Measurements from ENCODE around the gene SNX22.
A peak's percentile ranks its signal among the peaks of the same experiment; 100 is the strongest.
"Not testable (repeated sequence)": the region's sequence is repeated elsewhere in the genome, so short reads cannot be mapped to it uniquely, and the experiment has no call there.

The SNX22 gene

GRCh38 chr15:64151727-64152506 lies at the start of gene SNX22:
TSS of gene SNX22 (plus strand) at chr15:64151731. CDS start at chr15:64151776, 45 bp downstream.
- Mint-ChIP-seq H3K4me3 (peak within 1 kb of the TSS; percentile 67), H3K9me3 (no peaks in the 10 kb centered on the region), H3K27ac (peak within 1 kb of the TSS; percentile 45), H3K36me3 (ENCODE audit: low read depth) (peaks cover 25% of the 10 kb centered on the region), H3K27me3 (peaks cover 20% of the 10 kb centered on the region), H3K4me1 (ENCODE audit: low read depth) (peaks cover 28% of the 10 kb centered on the region)
- DNase-seq = peak; percentile 53

DNA sequence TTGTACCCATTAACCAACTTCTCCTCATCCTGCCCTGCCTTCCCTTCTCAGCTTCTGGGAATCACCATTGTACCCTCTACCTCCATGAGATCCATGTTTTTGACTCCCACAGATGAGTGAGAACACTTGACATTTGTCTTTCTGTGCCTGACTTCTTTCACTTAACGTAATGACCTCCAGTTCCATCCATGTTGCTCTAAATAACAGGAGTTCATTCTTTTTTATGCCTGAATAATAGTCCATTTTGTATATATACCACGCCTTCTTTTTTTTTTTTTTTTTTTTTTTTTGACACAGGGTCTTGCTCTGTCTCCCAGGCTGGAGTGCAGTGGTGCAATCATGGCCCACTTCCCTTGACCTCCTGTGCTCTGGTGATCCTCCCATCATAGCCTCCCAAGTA lies 49.0 kb upstream of the SNX22 start:
- Mint-ChIP-seq H3K27me3 (no peaks in the 10 kb centered on the region), H3K4me1 (ENCODE audit: low read depth) (peaks cover 69% of the 10 kb centered on the region), H3K27ac (peak overlapping the region; percentile 5), H3K4me3 (no peak overlapping the region), H3K9me3 (no peaks in the 10 kb centered on the region), H3K36me3 (ENCODE audit: low read depth) (peaks cover 33% of the 10 kb centered on the region)
- DNase-seq = no peak

DNA sequence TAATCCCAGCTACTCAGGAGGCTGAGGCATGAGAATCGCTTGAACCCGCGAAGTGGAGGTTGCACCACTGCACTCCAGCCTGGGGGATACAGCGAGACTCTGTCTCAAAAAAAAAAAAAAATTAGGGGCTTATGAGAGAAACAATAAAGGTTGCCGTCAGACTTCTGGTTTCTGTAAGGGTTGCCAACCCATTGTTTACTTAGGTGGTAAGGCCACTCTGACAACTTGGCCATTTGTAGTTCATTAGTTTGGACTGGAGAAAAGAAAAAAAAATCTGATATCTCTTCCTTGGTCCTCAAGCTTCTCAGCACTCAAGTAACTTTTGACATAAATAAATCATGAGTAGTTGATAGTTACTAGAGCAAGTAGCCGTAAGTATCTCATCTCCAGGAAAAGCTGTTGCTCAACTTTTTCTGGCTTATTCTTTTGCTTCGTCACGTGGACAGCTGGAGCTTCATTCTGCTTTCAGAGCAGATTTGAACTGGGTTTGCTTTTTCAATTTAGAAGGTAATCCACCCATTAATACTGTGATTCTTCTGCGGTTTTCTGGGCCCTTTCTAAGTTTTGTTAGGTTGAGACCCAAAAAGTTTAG lies 46.3 kb upstream of the SNX22 start:
- Mint-ChIP-seq H3K27me3 (no peaks in the 10 kb centered on the region), H3K27ac (no peak overlapping the region), H3K9me3 (no peaks in the 10 kb centered on the region), H3K4me3 (no peak overlapping the region), H3K36me3 (ENCODE audit: low read depth) (peaks cover 16% of the 10 kb centered on the region), H3K4me1 (ENCODE audit: low read depth) (peaks cover 60% of the 10 kb centered on the region)
- DNase-seq = no peak

DNA sequence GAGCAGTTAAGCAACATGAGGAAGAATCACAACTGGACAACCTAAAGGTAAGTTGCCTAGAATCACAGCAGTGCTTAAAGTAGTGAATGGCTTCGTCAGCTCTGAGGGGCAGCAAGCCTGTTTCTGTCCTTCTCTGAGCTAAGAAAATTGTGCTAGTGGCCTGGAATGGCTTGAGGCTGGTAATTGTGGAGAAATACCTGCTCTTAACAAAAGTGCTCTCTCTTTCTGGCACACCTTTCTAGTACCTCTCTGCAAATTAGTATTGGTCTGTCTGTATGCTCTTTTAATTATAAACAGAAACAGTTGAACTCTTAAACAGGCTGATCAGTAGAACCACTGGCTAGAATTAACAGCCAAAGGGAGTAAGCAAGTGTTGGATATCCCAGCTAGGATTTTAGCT lies 44.2 kb upstream of the SNX22 start:
- Mint-ChIP-seq H3K27me3 (no peaks in the 10 kb centered on the region), H3K36me3 (ENCODE audit: low read depth) (peaks cover 10% of the 10 kb centered on the region), H3K9me3 (no peaks in the 10 kb centered on the region), H3K27ac (no peak overlapping the region), H3K4me1 (ENCODE audit: low read depth) (peaks cover 68% of the 10 kb centered on the region), H3K4me3 (no peak overlapping the region)
- no peak for DNase-seq

DNA sequence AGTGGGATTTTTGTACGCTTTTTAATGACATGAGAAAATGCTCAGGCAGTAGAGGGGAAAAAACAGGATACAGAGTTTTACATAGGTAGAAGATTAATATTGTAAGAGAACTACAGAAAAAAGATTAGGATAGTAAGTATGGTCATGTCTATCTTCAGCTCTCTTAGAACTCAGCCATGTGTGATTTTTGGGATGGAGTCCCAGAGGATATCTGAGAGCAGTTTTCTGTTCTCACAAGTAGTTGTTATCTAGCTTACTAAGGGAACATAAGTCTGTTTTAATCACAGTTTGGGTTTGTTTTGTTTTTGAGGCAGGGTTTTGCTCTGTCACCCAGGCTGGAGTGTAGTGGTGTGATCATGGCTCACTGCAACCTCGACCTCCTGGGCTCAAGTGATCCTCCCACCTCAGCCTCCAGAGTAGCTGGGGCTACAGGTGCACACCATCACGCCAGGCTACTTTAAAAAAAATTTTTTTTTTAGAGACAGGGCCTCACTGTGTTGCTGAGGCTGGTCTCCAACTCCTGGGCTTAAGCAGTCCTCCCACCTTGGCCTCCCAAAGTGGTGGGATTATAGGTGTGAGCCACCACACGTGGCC lies 41.3 kb upstream of the SNX22 start:
- H3K9me3 Mint-ChIP-seq, H3K27me3 Mint-ChIP-seq, DNase-seq, H3K4me3 Mint-ChIP-seq: not testable (repeated sequence)
- Mint-ChIP-seq H3K4me1 (ENCODE audit: low read depth) (peaks cover 60% of the 10 kb centered on the region), H3K27ac (peak overlapping the region; percentile 73), H3K36me3 (ENCODE audit: low read depth) (peaks cover 34% of the 10 kb centered on the region)

GRCh38 chr15:64110950-64111678 lies 40.4 kb upstream of the SNX22 start:
- Mint-ChIP-seq H3K4me1 (ENCODE audit: low read depth) (peaks cover 55% of the 10 kb centered on the region), H3K27ac (peak overlapping the region; percentile 73), H3K9me3 (no peaks in the 10 kb centered on the region), H3K36me3 (ENCODE audit: low read depth) (peaks cover 43% of the 10 kb centered on the region), H3K27me3 (no peaks in the 10 kb centered on the region), H3K4me3 (no peak overlapping the region)
- DNase-seq = no peak

DNA sequence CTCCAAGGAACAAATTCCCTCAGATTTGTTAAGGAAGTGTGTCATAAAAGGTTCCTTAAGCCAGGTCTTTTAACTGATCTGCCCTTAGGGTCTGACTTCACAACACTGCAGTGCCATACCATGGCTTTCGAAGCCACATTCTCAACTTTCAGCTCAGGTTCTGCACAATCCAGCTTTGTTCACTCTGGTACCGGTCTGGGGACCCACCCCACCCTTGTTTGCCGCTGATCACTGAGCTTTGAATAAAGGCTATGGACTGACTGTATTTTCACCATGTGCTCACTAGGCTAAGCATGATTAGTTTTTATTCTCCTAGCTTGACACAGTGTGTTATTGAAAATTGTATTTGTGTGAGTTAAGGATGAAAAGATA lies 39.9 kb upstream of the SNX22 start:
- peaks cover 49% of the 10 kb centered on the region for H3K4me1 Mint-ChIP-seq (ENCODE audit: low read depth)
- no peak overlapping the region for H3K4me3 Mint-ChIP-seq
- H3K36me3 Mint-ChIP-seq (ENCODE audit: low read depth) = peaks cover 49% of the 10 kb centered on the region
- no peaks in the 10 kb centered on the region for H3K27me3 Mint-ChIP-seq
- H3K9me3 Mint-ChIP-seq = no peaks in the 10 kb centered on the region
- DNase-seq = no peak
- H3K27ac Mint-ChIP-seq = peak overlapping the region; percentile 76

DNA sequence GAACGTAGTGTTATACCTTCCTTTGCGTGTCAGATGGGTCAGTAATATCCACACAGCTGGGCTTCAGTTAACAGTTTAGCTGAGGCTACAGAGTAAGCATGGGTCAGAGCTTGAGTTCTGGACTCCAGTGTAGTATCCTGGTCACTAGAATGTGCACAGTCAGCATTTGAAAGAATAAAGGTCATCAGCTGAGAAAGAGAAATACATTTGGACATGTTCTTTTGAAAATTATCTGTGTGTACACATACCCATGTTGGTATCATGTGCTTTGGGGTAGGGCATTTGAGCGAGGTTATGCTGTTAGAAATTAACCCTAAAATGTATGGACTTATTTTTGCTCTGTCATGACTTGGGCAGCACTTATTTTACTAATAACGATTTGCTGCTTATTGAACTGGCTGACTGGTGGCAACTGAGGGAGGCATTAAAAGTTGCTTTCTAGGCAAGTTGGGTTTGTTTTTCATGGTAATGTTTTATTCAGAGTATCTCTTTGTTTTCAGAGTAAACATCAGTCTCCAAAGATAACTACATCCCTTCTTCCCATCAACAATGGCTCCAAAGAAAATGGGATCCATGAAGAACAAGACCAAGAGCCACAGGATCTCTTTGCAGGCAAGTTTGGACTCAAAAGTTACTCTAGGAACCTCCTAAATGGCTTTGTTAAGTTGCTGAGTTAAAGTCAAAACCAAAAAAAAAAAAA lies 39.3 kb upstream of the SNX22 start:
- Mint-ChIP-seq H3K4me1 (ENCODE audit: low read depth) (peaks cover 44% of the 10 kb centered on the region), H3K27ac (peak overlapping the region; percentile 76), H3K4me3 (no peak overlapping the region), H3K9me3 (no peaks in the 10 kb centered on the region), H3K27me3 (no peaks in the 10 kb centered on the region), H3K36me3 (ENCODE audit: low read depth) (peaks cover 54% of the 10 kb centered on the region)
- DNase-seq = no peak

DNA sequence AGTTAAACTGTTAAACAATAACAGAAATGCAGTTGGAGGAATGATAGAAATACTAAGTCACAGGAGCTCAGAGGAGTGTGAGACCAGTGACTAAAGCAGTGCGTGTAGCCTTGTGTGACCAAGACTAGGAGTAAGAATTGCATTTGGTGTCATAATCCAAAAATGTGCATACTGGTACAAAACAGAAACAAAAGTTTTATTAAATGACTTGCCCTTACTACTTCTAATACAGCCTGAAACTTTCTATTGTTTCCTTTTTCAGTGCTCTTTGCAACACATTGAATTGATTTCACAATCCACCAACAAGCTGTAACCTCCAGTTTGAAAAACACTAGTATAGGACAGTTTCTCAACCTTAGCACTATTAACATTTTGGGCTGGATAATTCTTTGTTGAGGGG lies 38.6 kb upstream of the SNX22 start:
- H3K4me3 Mint-ChIP-seq = no peak overlapping the region
- H3K27me3 Mint-ChIP-seq = no peaks in the 10 kb centered on the region
- no peaks in the 10 kb centered on the region for H3K9me3 Mint-ChIP-seq
- H3K4me1 Mint-ChIP-seq (ENCODE audit: low read depth) = peaks cover 38% of the 10 kb centered on the region
- peak overlapping the region; percentile 76 for H3K27ac Mint-ChIP-seq
- H3K36me3 Mint-ChIP-seq (ENCODE audit: low read depth) = peaks cover 61% of the 10 kb centered on the region
- DNase-seq = no peak

GRCh38 chr15:64117759-64118487 lies 33.6 kb upstream of the SNX22 start:
- peak overlapping the region; percentile 47 for H3K27ac Mint-ChIP-seq
- peaks cover 1% of the 10 kb centered on the region for H3K4me1 Mint-ChIP-seq (ENCODE audit: low read depth)
- H3K36me3 Mint-ChIP-seq (ENCODE audit: low read depth) = peaks cover 92% of the 10 kb centered on the region
- no peak overlapping the region for H3K4me3 Mint-ChIP-seq
- no peaks in the 10 kb centered on the region for H3K27me3 Mint-ChIP-seq
- no peaks in the 10 kb centered on the region for H3K9me3 Mint-ChIP-seq
- DNase-seq = no peak

GRCh38 chr15:64120322-64120721 lies 31.2 kb upstream of the SNX22 start:
- not testable (repeated sequence) for DNase-seq; H3K9me3 Mint-ChIP-seq; H3K4me3 Mint-ChIP-seq; H3K27me3 Mint-ChIP-seq; H3K27ac Mint-ChIP-seq; H3K4me1 Mint-ChIP-seq (ENCODE audit: low read depth)
- peaks cover 90% of the 10 kb centered on the region for H3K36me3 Mint-ChIP-seq (ENCODE audit: low read depth)

DNA sequence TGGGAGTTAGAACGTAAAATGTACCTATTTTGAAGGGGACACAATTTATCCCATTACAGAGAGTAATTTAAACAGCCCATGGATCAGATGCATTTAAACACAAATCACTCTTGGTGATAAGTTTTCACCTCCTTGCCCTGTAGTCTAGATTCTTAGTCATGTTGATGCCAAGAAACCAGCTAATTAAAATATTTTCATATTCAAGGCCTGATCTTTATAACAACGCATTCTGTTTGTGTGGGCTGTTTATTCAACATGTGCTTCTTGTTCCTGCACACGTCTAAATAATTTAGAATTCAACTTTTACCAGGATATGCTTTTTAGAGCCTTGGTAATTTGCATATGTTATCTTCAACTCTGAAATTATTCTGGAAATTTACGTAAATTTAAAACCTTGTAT lies 29.9 kb upstream of the SNX22 start:
- Mint-ChIP-seq H3K27me3 (no peaks in the 10 kb centered on the region), H3K9me3 (no peaks in the 10 kb centered on the region), H3K36me3 (ENCODE audit: low read depth) (peaks cover 88% of the 10 kb centered on the region), H3K27ac (no peak overlapping the region), H3K4me3 (no peak overlapping the region), H3K4me1 (ENCODE audit: low read depth) (no peaks in the 10 kb centered on the region)
- DNase-seq = no peak

GRCh38 chr15:64122444-64122843 lies 29.1 kb upstream of the SNX22 start:
- Mint-ChIP-seq H3K9me3 (no peaks in the 10 kb centered on the region), H3K27me3 (no peaks in the 10 kb centered on the region), H3K4me3 (no peak overlapping the region), H3K36me3 (ENCODE audit: low read depth) (peaks cover 88% of the 10 kb centered on the region), H3K27ac (no peak overlapping the region), H3K4me1 (ENCODE audit: low read depth) (no peaks in the 10 kb centered on the region)
- DNase-seq = no peak

- DNase-seq = no peak
- Mint-ChIP-seq H3K27ac (no peak overlapping the region), H3K4me3 (no peak overlapping the region), H3K9me3 (no peaks in the 10 kb centered on the region), H3K27me3 (no peaks in the 10 kb centered on the region), H3K36me3 (ENCODE audit: low read depth) (peaks cover 88% of the 10 kb centered on the region), H3K4me1 (ENCODE audit: low read depth) (no peaks in the 10 kb centered on the region)
Observed at GRCh38 chr15:64122936-64123351, 28.6 kb upstream of the SNX22 start.

Data from activated T-cell treated with anti-CD3 and anti-CD28 coated beads, Interleukin-2, amount 50 U/mL, for 24 hours (primary cell).